ENCODE results near the gene LARGE1.

GRCh38 chr22:33909075-33909458 lies 11.2 kb downstream of the LARGE1 start:
- TF ChIP-seq, protein P1, sequence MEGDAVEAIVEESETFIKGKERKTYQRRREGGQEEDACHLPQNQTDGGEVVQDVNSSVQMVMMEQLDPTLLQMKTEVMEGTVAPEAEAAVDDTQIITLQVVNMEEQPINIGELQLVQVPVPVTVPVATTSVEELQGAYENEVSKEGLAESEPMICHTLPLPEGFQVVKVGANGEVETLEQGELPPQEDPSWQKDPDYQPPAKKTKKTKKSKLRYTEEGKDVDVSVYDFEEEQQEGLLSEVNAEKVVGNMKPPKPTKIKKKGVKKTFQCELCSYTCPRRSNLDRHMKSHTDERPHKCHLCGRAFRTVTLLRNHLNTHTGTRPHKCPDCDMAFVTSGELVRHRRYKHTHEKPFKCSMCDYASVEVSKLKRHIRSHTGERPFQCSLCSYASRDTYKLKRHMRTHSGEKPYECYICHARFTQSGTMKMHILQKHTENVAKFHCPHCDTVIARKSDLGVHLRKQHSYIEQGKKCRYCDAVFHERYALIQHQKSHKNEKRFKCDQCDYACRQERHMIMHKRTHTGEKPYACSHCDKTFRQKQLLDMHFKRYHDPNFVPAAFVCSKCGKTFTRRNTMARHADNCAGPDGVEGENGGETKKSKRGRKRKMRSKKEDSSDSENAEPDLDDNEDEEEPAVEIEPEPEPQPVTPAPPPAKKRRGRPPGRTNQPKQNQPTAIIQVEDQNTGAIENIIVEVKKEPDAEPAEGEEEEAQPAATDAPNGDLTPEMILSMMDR (IDR thresholded peaks at IDR 0.05; ENCODE audit: insufficient read depth, low read length) = no peak
- TF ChIP-seq REST (IDR thresholded peaks at IDR 0.05; ENCODE audit: insufficient replicate concordance, low read depth) (no peak), POLR2AphosphoS5 (IDR thresholded peaks at IDR 0.05; ENCODE audit: low read depth) (no peak), GABPA (IDR thresholded peaks at IDR 0.05; ENCODE audit: low read depth) (no peak), SPI1 (IDR thresholded peaks at IDR 0.05; ENCODE audit: borderline replicate concordance, low read depth) (no peak)
